Hematopoietic multipotent progenitor cell (in vitro differentiated cells): Measurements from ENCODE around the gene SFN. TPM values are rescaled to one million over a fixed set of nuclear protein-coding genes. Genes with fewer than 3 reads are reported as not detected.
"Not testable (repeated sequence)": the region's sequence is repeated elsewhere in the genome, so short reads cannot be mapped to it uniquely, and the experiment has no call there.

ENCODE experiments used
- DNase-seq, 3 donors: peaks; one replicate each; pipeline ENCODE4 v3.0.0-alpha.2; 2011 to 2015; ENCODE audit warnings: low read depth in 2 of 3, low spot score in 2 of 3
- total RNA-seq: library from RNA; depleted of rRNA; stranded (reverse); fragments of >200 nt; gene quantifications from one replicate; pipeline ENCODE4 v1.2.3, GENCODE V29; 2012

SFN gene
- total RNA-seq, 1 donor = 0.54 TPM

DNA sequence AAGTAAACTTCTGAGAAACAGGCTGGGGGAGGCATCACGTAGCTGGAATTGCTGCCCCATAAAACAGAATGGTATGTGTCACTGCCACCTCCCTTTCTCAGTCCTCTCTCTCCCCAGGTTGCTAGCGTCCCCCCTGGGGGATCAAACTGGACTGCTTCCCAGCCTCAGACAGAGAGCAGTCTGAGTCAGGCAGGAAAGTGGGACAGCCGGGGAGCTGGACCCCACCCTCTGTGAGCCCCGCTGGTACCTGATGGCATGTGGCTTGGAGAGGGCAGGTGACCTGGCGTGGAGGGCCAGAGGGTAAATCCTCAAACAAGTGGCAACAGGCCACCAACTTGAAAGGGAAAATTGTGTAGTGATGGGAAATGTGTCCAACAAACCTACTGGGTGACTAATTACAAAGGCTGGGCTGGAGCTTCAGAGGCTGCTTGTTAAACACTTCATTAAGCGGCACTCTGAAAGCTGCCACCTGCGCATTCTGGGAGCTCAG lies 1.0 kb upstream of the SFN start:
- no peak for DNase-seq

GRCh38 chr1:26863685-26864077 lies 732 bp downstream of the SFN start:
- no peak for DNase-seq

DNA sequence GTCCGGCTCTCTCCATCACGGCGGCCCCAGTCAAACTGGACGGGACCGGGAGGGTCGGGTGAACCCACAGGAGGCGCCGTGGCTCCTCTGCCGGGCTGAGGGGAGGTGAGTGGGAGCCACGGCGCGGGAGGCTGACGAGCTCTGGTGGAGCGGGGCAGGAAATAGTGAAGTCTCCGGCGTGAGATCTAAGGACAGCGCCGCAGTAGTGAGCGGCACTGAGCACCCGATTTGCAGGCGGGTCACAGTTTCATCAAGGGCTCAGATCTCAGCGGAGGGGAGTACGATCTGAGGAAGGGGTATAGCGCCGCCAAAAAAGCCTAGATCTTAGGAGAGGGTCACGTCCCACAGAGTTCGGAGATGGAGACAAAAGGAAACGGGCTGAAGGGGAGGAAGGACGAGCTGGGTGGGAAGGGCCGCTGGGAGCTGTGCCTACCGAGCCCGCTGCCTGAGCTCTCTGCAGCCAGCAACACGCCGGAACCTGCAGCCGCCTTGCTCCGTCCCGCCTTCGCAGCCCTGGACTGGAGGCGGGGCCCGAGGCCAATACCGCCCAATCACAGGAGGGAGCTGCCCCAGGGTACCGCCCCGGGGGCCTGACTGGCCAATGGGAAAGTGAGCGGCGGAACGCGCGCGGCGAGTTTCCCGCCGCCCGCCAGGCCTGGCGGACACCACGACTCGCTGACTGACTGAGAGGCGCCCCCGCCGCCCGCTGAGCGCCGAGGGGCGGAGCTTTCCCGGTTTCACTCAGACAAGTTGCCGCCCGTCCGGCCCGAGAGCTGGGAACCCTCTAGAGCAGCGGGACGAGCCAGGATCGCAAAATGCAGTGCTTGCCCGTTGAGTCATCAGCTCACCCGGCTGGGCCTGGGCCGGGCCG lies 1.9 kb downstream of the SFN start:
- DNase-seq = peak; percentile 83 to 95 (median 94)

DNA sequence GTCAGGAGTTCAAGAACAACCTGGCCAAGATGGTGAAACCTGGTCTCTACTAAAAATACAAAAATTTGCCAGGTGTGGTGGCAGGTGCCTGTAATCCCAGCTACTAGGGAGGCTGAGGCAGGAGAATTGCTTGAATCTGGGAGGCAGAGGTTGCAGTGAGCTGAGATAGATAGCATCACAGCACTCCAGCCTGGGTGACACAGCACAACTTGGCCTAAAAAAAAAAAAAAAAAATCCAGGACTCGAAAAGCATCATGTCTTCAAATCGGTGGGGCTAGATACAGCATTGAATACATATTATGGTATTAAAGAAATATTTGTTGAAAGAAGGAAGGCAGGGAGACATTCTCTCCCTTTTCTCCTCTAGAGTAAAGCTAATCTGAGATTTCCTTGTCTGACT lies 10.1 kb downstream of the SFN start:
- not testable (repeated sequence) for DNase-seq

- no peak for DNase-seq
These were observed 11.9 kb downstream of the SFN start for GRCh38 chr1:26874896-26875295.

DNA sequence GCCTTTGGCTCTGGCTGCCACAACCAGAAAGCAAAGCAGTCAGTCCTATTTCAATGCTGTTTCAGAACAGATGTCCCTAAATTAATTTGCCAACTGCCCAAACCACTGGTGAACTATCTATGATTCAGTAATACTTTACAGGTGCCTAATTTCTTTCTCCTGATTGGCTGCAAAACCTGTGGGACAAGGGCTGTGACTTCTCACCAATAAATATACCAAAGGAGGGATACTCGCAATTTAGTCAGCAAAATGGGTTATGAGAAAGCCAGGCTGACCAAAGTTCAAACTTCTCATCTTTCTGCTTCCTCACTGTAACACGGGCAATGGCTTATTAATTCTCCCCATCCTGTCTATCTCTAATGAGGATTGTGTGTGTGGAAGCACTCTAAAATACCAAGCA lies 14.4 kb downstream of the SFN start:
- DNase-seq = no peak

DNA sequence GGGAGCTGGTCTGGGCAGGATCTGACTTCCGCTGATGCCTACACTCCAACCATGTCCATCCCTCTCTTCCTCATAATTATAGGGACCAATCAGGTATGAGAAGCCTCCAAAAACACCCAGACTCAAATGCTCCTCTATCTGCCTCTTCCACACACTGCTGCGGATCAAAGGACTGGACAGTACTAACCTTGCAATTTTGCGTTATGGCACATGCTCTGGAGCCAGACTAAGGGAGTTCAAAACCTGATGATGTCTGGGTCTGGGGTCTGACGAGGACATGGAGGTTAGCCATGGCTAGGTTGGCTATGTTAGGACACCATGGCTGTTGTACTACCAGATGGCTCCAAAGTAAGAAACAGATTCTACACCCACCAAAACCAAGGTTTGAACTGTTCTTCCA lies 16.8 kb downstream of the SFN start:
- DNase-seq = no peak

GRCh38 chr1:26881611-26882010 lies 18.7 kb downstream of the SFN start:
- DNase-seq = not testable (repeated sequence)

- no peak for DNase-seq
These were observed 19.9 kb downstream of the SFN start for GRCh38 chr1:26882696-26883463.

DNA sequence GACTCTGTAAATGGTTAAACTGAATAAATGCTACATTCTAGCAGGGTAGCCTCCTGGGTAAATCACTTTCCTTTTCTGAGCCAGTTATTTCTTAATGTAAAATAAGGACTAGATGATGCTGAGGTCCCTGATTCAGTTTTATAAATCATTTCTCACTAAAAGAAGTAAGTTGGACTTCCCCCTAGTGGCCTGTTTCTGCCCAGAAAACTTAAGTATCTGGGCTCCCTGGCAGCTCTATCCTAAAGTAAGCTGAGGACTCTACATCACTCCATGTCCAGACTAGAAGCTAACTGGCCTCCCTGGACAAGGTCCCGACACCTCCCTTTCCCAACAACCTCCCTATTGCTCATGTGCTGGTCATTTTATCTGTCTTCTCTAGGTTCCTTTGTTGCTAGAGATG lies 24.2 kb downstream of the SFN start:
- peak in 1 of 3 donors; percentile 59 for DNase-seq

- no peak for DNase-seq
These were observed 25.3 kb downstream of the SFN start for GRCh38 chr1:26888231-26888630.

GRCh38 chr1:26889551-26890466 lies 26.9 kb downstream of the SFN start, which contains the start of gene GPN2:
TSS of gene GPN2 (minus strand) at chr1:26890283. CDS start at chr1:26890096, 187 bp downstream.
- peak; percentile 50 to 86 (median 85) for DNase-seq

DNA sequence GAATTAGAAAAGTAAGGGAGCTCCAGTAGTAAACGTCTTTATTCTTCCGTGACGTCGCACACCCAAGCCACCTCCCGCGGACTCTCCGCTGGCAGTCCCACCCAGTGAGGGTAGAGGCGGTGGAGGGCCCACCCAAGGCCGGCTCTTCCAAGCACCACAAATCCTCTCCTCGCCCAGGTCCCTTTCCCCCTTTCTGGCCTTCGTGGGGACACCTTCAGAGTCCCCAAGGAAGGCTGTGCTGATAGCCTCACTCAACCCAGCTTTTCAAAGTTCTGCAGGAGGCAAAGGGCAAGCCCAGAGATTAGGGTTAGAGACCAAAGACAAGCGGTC lies 27.5 kb downstream of the SFN start:
- no peak for DNase-seq

- no peak for DNase-seq
These were observed 31.3 kb downstream of the SFN start for GRCh38 chr1:26894263-26894662.

- no peak for DNase-seq
These were observed 34.4 kb downstream of the SFN start for GRCh38 chr1:26897351-26897750.

- peak; percentile 81 to 93 (median 91) for DNase-seq
These were observed 37.3 kb downstream of the SFN start, which contains the start of gene GPATCH3 for GRCh38 chr1:26900001-26900814. TSS of gene GPATCH3 (minus strand) at chr1:26900467. CDS start at chr1:26900442, 25 bp downstream.

GRCh38 chr1:26900815-26901511 lies 38.0 kb downstream of the SFN start:
- DNase-seq = no peak

GRCh38 chr1:26907071-26907917 lies 44.3 kb downstream of the SFN start:
- no peak for DNase-seq
